Loucy (cell line): Measurements from ENCODE around the gene NLRP12.

ENCODE experiments used
- H2AFZ ChIP-seq: fragments of 200-600 bp; sonication (generic); 2 replicates; pipeline ENCODE4 v1.6.0; 2016; ENCODE audit warnings: antibody characterized with exemption, mild to moderate bottlenecking, low read length, moderate library complexity
- H3F3A ChIP-seq: fragments of 200-600 bp; 2 replicates; pipeline ENCODE4 v1.6.0; 2016; ENCODE audit warnings: antibody characterized with exemption, low read depth, mild to moderate bottlenecking
- H3K27me3 ChIP-seq: fragments of 200-600 bp; sonication (generic); 2 replicates; pipeline ENCODE4 v1.6.1; 2014; ENCODE audit warnings: low read length, mild to moderate bottlenecking; ENCODE audit not compliant: insufficient read depth, poor library complexity, severe bottlenecking
- H3K36me3 ChIP-seq: fragments of 200-600 bp; sonication (generic); 2 replicates; pipeline ENCODE4 v1.6.1; 2016; ENCODE audit warnings: low read length; ENCODE audit not compliant: insufficient read depth
- H3K4me1 ChIP-seq: fragments of 200-600 bp; sonication (generic); 2 replicates; pipeline ENCODE4 v1.5.1; 2014; ENCODE audit warnings: low read length, mild to moderate bottlenecking; ENCODE audit not compliant: insufficient read depth, poor library complexity, severe bottlenecking
- H3K4me2 ChIP-seq: fragments of 200-600 bp; sonication (generic); 2 replicates; pipeline ENCODE4 v1.6.0; 2014; ENCODE audit warnings: antibody characterized with exemption, low read length, low read depth, mild to moderate bottlenecking; ENCODE audit not compliant: poor library complexity, severe bottlenecking
- H3K4me3 ChIP-seq: fragments of 200-600 bp; sonication (generic); 2 replicates; pipeline ENCODE4 v1.5.1; 2014; ENCODE audit warnings: low read length, mild to moderate bottlenecking, mixed read lengths; ENCODE audit not compliant: poor library complexity, severe bottlenecking
- H3K79me2 ChIP-seq: fragments of 200-600 bp; sonication (generic); 2 replicates; pipeline ENCODE4 v1.6.1; 2014; ENCODE audit warnings: low read length; ENCODE audit not compliant: insufficient read depth
- H3K9ac ChIP-seq: fragments of 200-600 bp; sonication (generic); 2 replicates; pipeline ENCODE4 v1.6.0; 2014; ENCODE audit warnings: mild to moderate bottlenecking, low read depth, low read length, moderate library complexity; ENCODE audit not compliant: poor library complexity, severe bottlenecking
- H3K9me2 ChIP-seq: fragments of 200-600 bp; sonication (generic); replicated peaks from 2 replicates; pipeline ENCODE4 v1.6.1; 2016; ENCODE audit warnings: low read depth, low read length, mixed read lengths
- H3K9me3 ChIP-seq: fragments of 200-600 bp; sonication (generic); 2 replicates; pipeline ENCODE4 v1.6.1; 2014; ENCODE audit warnings: mild to moderate bottlenecking, antibody characterized with exemption, low read length, low read depth; ENCODE audit not compliant: insufficient read depth
- H4K20me1 ChIP-seq: fragments of 200-600 bp; sonication (generic); 2 replicates; pipeline ENCODE4 v1.6.0; 2014; ENCODE audit warnings: antibody characterized with exemption, low read length, mild to moderate bottlenecking; ENCODE audit not compliant: insufficient read depth, poor library complexity, severe bottlenecking
- EZH2phosphoT487 ChIP-seq: fragments of 200-600 bp; IDR thresholded peaks from 2 replicates; pipeline ENCODE4 v1.6.1; 2018; ENCODE audit warnings: antibody characterized with exemption, mild to moderate bottlenecking, moderate library complexity, borderline replicate concordance
- TF ChIP-seq, protein P1 (sequence below): fragments of 200-600 bp; sonication (generic); conservative IDR thresholded peaks from 2 replicates; pipeline ENCODE4 v1.5.1; 2014; ENCODE audit warnings: mild to moderate bottlenecking, antibody characterized with exemption, low read length

Gene NLRP12

DNA sequence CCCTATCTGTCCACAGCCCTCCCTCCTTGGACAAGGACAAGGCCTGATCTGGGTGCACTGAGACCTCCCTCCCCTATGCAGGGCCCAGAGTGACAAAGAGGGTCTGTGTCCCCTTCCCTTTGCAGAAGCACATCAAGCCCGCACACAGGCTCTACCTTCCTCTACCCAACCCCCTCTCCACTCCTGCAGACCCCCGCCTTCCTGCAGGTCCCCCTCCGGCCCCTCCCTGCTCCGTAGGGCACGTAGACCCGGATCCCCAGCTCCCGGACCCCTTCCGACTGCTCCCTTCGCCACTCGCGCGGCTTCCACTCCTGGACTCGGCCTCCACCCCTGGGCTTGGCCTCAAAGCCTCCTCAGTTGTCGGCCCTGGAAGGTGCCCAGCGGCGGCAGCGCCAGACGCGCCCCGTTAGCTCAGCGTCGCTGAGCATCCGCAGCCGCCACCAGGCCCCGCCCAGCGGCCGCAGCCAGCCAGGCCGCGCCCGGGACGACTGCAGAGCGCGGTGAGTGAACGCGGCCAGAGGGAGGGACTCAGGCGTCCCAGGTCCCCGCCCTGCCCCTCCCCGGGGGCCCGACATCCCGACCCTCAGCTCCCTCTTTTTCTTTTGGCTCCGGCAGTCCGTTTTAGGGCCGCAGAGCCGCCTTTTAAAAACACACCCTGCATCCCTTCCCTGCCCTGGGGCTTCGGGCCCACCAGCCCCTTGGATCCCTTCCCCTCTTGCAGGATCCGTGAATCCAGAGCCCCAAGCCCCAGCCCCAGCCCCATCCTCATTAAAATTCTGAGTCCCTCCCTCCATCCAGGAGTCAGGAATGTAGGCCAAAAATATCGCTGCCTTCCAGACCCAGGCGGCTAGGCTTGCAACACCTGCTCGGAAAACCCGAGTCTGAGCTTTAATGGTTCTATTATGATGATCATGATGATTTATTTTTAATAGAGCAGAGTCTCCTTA lies 42.1 kb upstream of the NLRP12 start:
- Histone ChIP-seq H3K36me3 (no peaks in the 10 kb centered on the region), H4K20me1 (peaks cover 29% of the 10 kb centered on the region), H3K9me3 (no peaks in the 10 kb centered on the region), H3K79me2 (peaks cover 37% of the 10 kb centered on the region), H3K9me2 (no peaks in the 10 kb centered on the region), H3K4me2 (peak overlapping the region; percentile 90), H3K27me3 (peaks cover 3% of the 10 kb centered on the region), H3K4me3 (peak overlapping the region; percentile 77), H3K4me1 (peaks cover 35% of the 10 kb centered on the region), H3K9ac (peak overlapping the region; percentile 66), H2AFZ (peak overlapping the region; percentile 81), H3F3A (no peaks in the 10 kb centered on the region)
- TF ChIP-seq, protein P1, sequence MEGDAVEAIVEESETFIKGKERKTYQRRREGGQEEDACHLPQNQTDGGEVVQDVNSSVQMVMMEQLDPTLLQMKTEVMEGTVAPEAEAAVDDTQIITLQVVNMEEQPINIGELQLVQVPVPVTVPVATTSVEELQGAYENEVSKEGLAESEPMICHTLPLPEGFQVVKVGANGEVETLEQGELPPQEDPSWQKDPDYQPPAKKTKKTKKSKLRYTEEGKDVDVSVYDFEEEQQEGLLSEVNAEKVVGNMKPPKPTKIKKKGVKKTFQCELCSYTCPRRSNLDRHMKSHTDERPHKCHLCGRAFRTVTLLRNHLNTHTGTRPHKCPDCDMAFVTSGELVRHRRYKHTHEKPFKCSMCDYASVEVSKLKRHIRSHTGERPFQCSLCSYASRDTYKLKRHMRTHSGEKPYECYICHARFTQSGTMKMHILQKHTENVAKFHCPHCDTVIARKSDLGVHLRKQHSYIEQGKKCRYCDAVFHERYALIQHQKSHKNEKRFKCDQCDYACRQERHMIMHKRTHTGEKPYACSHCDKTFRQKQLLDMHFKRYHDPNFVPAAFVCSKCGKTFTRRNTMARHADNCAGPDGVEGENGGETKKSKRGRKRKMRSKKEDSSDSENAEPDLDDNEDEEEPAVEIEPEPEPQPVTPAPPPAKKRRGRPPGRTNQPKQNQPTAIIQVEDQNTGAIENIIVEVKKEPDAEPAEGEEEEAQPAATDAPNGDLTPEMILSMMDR: no peak
- TF ChIP-seq EZH2phosphoT487: no peak

DNA sequence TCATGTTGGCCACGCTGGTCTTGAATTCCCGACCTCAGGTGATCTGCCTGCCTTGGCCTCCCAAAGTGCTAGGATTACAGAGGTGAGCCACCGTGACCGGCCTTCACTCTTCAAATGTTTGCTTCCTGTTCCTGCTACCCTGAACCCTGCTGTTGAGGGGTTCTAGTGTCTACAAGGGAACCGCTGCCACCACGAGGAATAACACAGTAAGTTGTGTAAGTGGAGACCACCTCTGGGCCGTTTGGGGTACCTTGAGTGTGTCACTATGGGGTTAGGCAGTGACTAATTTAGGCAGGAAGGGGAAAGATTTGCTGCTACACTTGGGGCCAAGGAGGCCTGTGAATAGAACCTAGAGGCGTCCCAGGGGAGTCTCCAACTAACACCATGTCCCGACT lies 41.4 kb upstream of the NLRP12 start:
- H3K4me2 ChIP-seq: peak overlapping the region; percentile 90
- peak overlapping the region; percentile 77 for H3K4me3 ChIP-seq
- peak overlapping the region; percentile 81; the same call in 1 of the 2 replicates for H2AFZ ChIP-seq

DNA sequence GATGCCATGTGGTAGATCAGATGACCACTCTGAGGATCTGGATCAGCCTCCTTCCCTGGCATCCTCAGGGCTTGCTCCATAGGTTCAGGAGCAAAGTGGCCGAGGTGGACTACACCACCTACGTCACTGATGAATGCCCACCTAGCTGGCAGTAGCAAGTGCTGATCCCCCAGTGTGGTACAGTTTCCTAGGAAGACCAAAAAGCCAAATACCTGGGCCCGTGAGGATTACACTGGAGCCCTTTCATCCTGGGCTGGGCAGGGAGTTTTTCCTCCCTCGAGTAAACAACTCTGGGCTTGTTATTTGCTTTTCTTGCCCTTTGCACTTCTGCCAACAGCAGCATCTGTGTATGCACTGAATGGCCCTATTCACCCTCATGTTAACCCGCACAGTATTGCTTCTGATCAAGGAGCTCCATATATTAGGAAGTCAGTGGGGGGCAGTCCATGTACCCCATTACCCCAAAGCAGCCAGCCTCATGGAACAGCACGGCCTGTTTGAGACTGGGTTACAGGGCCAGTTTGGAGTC lies 40.3 kb upstream of the NLRP12 start:
- H3K4me1 ChIP-seq: peaks cover 28% of the 10 kb centered on the region
- H4K20me1 ChIP-seq: peaks cover 20% of the 10 kb centered on the region
- TF ChIP-seq EZH2phosphoT487: no peak
- TF ChIP-seq, protein P1: no peak
- H3K9me3 ChIP-seq: no peaks in the 10 kb centered on the region
- H3K27me3 ChIP-seq: no peaks in the 10 kb centered on the region
- no peak overlapping the region for H3K4me2 ChIP-seq
- no peak overlapping the region for H3K4me3 ChIP-seq
- H3F3A ChIP-seq: no peaks in the 10 kb centered on the region
- no peaks in the 10 kb centered on the region for H3K36me3 ChIP-seq
- H3K79me2 ChIP-seq: peaks cover 20% of the 10 kb centered on the region; the same call in 1 of the 2 replicates
- no peak overlapping the region for H2AFZ ChIP-seq
- H3K9ac ChIP-seq: no peak overlapping the region
- H3K9me2 ChIP-seq: no peaks in the 10 kb centered on the region

More for the DNA sequence above, 41.4 kb upstream of the NLRP12 start:
- Histone ChIP-seq H3K36me3 (no peaks in the 10 kb centered on the region), H3K9me3 (no peaks in the 10 kb centered on the region), H3K27me3 (peaks cover 3% of the 10 kb centered on the region), H3F3A (no peaks in the 10 kb centered on the region), H3K79me2 (peaks cover 30% of the 10 kb centered on the region), H3K9ac (peak overlapping the region; percentile 66), H3K9me2 (no peaks in the 10 kb centered on the region), H4K20me1 (peaks cover 23% of the 10 kb centered on the region), H3K4me1 (peaks cover 28% of the 10 kb centered on the region)
- TF ChIP-seq EZH2phosphoT487: no peak
- TF ChIP-seq, protein P1: no peak
